Neural progenitor cell (in vitro differentiated cells): ENCODE measurements around the gene TRAK1.

ENCODE experiments used
- EZH2 ChIP-seq: fragments of 200-600 bp; sonication (generic); IDR thresholded peaks from 2 replicates; pipeline ENCODE4 v1.6.1; 2017; ENCODE audit warnings: antibody characterized with exemption, mild to moderate bottlenecking, moderate library complexity
- EZH2phosphoT487 ChIP-seq: fragments of 200-600 bp; sonication (generic); IDR thresholded peaks from 2 replicates; pipeline ENCODE4 v1.6.1; 2017; ENCODE audit warnings: antibody characterized with exemption
- TF ChIP-seq, protein P1 (sequence below): fragments of 200-600 bp; sonication (generic); IDR thresholded peaks from 2 replicates; pipeline ENCODE4 v1.5.1; 2017; ENCODE audit warnings: antibody characterized with exemption, mild to moderate bottlenecking

DNA sequence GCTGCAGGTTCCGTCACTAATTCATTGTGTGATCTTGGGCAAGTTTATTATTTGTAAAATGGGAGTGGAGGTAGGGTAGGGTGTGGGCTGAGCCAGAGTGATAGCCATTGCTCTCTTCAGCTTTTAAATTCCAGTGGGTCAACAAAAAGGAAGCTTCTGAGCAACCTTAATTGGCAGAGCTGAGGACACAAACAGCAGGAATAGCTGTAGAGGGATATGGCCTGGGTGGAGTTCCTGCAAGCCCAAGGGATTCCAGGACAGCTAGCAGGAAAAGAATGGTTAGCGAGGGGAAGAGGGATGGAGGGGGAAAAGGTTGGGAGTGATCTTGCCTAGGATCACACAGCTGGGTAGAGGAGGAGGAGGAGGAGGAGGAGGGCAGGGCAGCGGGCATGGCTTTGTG, 163.4 kb downstream of the TRAK1 start:
- TF ChIP-seq, protein P1, sequence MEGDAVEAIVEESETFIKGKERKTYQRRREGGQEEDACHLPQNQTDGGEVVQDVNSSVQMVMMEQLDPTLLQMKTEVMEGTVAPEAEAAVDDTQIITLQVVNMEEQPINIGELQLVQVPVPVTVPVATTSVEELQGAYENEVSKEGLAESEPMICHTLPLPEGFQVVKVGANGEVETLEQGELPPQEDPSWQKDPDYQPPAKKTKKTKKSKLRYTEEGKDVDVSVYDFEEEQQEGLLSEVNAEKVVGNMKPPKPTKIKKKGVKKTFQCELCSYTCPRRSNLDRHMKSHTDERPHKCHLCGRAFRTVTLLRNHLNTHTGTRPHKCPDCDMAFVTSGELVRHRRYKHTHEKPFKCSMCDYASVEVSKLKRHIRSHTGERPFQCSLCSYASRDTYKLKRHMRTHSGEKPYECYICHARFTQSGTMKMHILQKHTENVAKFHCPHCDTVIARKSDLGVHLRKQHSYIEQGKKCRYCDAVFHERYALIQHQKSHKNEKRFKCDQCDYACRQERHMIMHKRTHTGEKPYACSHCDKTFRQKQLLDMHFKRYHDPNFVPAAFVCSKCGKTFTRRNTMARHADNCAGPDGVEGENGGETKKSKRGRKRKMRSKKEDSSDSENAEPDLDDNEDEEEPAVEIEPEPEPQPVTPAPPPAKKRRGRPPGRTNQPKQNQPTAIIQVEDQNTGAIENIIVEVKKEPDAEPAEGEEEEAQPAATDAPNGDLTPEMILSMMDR, result no peak
- TF ChIP-seq EZH2, result no peak
- no peak for TF ChIP-seq EZH2phosphoT487
